Stimulated activated CD4-positive, alpha-beta T cell treated with anti-CD3 and anti-CD28 coated beads, Interleukin-1b, Interleukin-23, amount 100 ng/mL, for 1 hour (primary cell): ENCODE results near the gene PAK1.
"Not testable (repeated sequence)": the region's sequence is repeated elsewhere in the genome, so short reads cannot be mapped to it uniquely, and the experiment has no call there.

ENCODE experiments used
- DNase-seq, 2 donors: peaks; one replicate each; pipeline ENCODE4 v3.0.0-alpha.2; 2020; ENCODE audit warnings: low read depth in 2 of 2

The PAK1 gene

GRCh38 chr11:77308838-77309237, 165.1 kb downstream of the PAK1 start:
- DNase-seq, result no peak

- no peak for DNase-seq
Measured at GRCh38 chr11:77303328-77303727, 170.6 kb downstream of the PAK1 start.

GRCh38 chr11:77302752-77303151, 171.1 kb downstream of the PAK1 start:
- DNase-seq, result no peak

- no peak for DNase-seq
Measured at GRCh38 chr11:77301510-77301909, 172.4 kb downstream of the PAK1 start, which contains the start of gene GDPD4. Gene GDPD4, minus strand, starts transcription at chr11:77301686. Its CDS starts 16,549 bp downstream, at chr11:77285137.

GRCh38 chr11:77300695-77301094, 173.2 kb downstream of the PAK1 start:
- no peak for DNase-seq

GRCh38 chr11:77300028-77300427, 173.9 kb downstream of the PAK1 start:
- DNase-seq, result not testable (repeated sequence)

- no peak for DNase-seq
Measured at GRCh38 chr11:77299528-77299993, 174.3 kb downstream of the PAK1 start.

- DNase-seq, result no peak
Measured at GRCh38 chr11:77294040-77294439, 179.9 kb downstream of the PAK1 start.

- DNase-seq, result no peak
Measured at GRCh38 chr11:77289737-77290136, 184.2 kb downstream of the PAK1 start.

GRCh38 chr11:77287615-77288273, 186.2 kb downstream of the PAK1 start:
- no peak for DNase-seq

GRCh38 chr11:77287136-77287535, 186.8 kb downstream of the PAK1 start:
- no peak for DNase-seq

- DNase-seq, result no peak
Measured at GRCh38 chr11:77284476-77285468, 189.1 kb downstream of the PAK1 start.

- no peak for DNase-seq
Measured at GRCh38 chr11:77283101-77283500, 190.8 kb downstream of the PAK1 start.

GRCh38 chr11:77278595-77279506, 195.0 kb downstream of the PAK1 start:
- DNase-seq, result no peak

GRCh38 chr11:77276271-77276670, 197.6 kb downstream of the PAK1 start:
- no peak for DNase-seq
